ENCODE measurements around the gene SPECC1. TPM values are rescaled to one million over a fixed set of nuclear protein-coding genes. Genes with fewer than 3 reads are reported as not detected.
"Not testable (repeated sequence)": the region's sequence is repeated elsewhere in the genome, so short reads cannot be mapped to it uniquely, and the experiment has no call there.

The SPECC1 gene
- total RNA-seq, 1 experiment from 2014 or later: 43.5 TPM

GRCh38 chr17:20074489-20074888 is 65.3 kb downstream of the SPECC1 start:
- TF ChIP-seq CBX3 (IDR thresholded peaks at IDR 0.05; ENCODE audit: low read depth): no peak
- TF ChIP-seq EZH2 (IDR thresholded peaks at IDR 0.05): no peak
- TF ChIP-seq ZBTB33 (IDR thresholded peaks at IDR 0.05; ENCODE audit: extremely low read depth, insufficient replicate concordance, low read length): no peak
- TF ChIP-seq ZFX (IDR thresholded peaks at IDR 0.05): no peak
- TF ChIP-seq POLR2AphosphoS5 (IDR thresholded peaks at IDR 0.05; ENCODE audit: low read depth, low read length): no peak
- no peak for TF ChIP-seq TCF7L2 (IDR thresholded peaks at IDR 0.05; ENCODE audit: borderline replicate concordance, extremely low read depth, insufficient read depth, insufficient read length)
- TF ChIP-seq SP1 (IDR thresholded peaks at IDR 0.05; ENCODE audit: low read depth): no peak
- no peak for TF ChIP-seq JUND (IDR thresholded peaks at IDR 0.05)
- no peak for TF ChIP-seq YY1 (IDR thresholded peaks at IDR 0.05; ENCODE audit: extremely low read depth, insufficient replicate concordance, low read depth, low read length)
- no peak for TF ChIP-seq EZH2phosphoT487 (IDR thresholded peaks at IDR 0.05; ENCODE audit: borderline replicate concordance)
- no TSS peak for BruUV-seq (replicated peaks)

GRCh38 chr17:20076137-20076536 is 67.0 kb downstream of the SPECC1 start:
- RAD21 ChIA-PET (ENCODE audit: low non-redundant PET in 1 of 2, low total read pairs in 2 of 2, uncharacterized antibody in 2 of 2, unreplicated experiment in 2 of 2); H3K9ac ChIP-seq (ENCODE audit: low read length); CTCF ChIA-PET; H3K4me1 ChIP-seq (ENCODE audit: control insufficient read depth in 1 of 2, insufficient read depth in 2 of 2, low read length in 2 of 2); H3K9me3 ChIP-seq (ENCODE audit: control insufficient read depth in 1 of 2, insufficient read depth in 1 of 2, low read depth in 1 of 2, low read length in 2 of 2); H3K36me3 ChIP-seq (ENCODE audit: control insufficient read depth in 1 of 2, insufficient read depth in 2 of 2, low read length in 2 of 2); H3K79me2 ChIP-seq (ENCODE audit: insufficient read depth, low read length); BruUV-seq (replicated peaks); ATAC-seq; H3K27ac ChIP-seq (ENCODE audit: low read depth, low read length); H3K4me2 ChIP-seq (ENCODE audit: low read length); H3K4me3 ChIP-seq (replicated peaks in 1 of 2; ENCODE audit: low read depth in 1 of 2, low read length in 2 of 2); DNase-seq (ENCODE audit: low read depth, low spot score); H2AFZ ChIP-seq (ENCODE audit: low read depth, low read length, poor library complexity, severe bottlenecking); H4K20me1 ChIP-seq (ENCODE audit: insufficient read depth); intact Hi-C loops (cut with micrococcal nuclease); H3K27me3 ChIP-seq (ENCODE audit: insufficient read depth, low read length); H3K9me2 ChIP-seq (ENCODE audit: insufficient read depth): not testable (repeated sequence)
- POLR2A ChIA-PET: interaction anchor here (1.2 kb wide), 1 partner anchor 13 kb away, joined by 3 read pairs; no protein-coding TSS in a partner anchor

More at GRCh38 chr17:20074489-20074888, 65.3 kb downstream of the SPECC1 start:
- Histone ChIP-seq H3K9ac (ENCODE audit: low read length) (no peak overlapping the region), H3K4me1 (ENCODE audit: control insufficient read depth in 1 of 2, insufficient read depth in 2 of 2, low read length in 2 of 2) (no peaks in the 10 kb centered on the region), H2AFZ (ENCODE audit: low read depth, low read length, poor library complexity, severe bottlenecking) (no peak overlapping the region), H3K4me2 (ENCODE audit: low read length) (no peak overlapping the region), H3K79me2 (ENCODE audit: insufficient read depth, low read length) (no peaks in the 10 kb centered on the region), H3K9me3 (ENCODE audit: control insufficient read depth in 1 of 2, insufficient read depth in 1 of 2, low read depth in 1 of 2, low read length in 2 of 2) (no peaks in the 10 kb centered on the region), H3K27ac (ENCODE audit: low read depth, low read length) (no peak overlapping the region), H3K9me2 (ENCODE audit: insufficient read depth) (no peaks in the 10 kb centered on the region; the same call in 1 of the 2 replicates), H3K36me3 (ENCODE audit: control insufficient read depth in 1 of 2, insufficient read depth in 2 of 2, low read length in 2 of 2) (no peaks in the 10 kb centered on the region), H4K20me1 (ENCODE audit: insufficient read depth) (no peaks in the 10 kb centered on the region), H3K27me3 (ENCODE audit: insufficient read depth, low read length) (no peaks in the 10 kb centered on the region), H3K4me3 (replicated peaks in 1 of 2; ENCODE audit: low read depth in 1 of 2, low read length in 2 of 2) (no peak overlapping the region)
- RAD21 ChIA-PET (ENCODE audit: low non-redundant PET in 1 of 2, low total read pairs in 2 of 2, uncharacterized antibody in 2 of 2, unreplicated experiment in 2 of 2): no interaction called here
- DNase-seq (ENCODE audit: low read depth, low spot score): no peak
- ATAC-seq: no peak
- CTCF ChIA-PET: interaction anchor here (1.3 kb wide), 1 partner anchor 21 kb away, joined by 3 read pairs; no protein-coding TSS in a partner anchor
- intact Hi-C loops (cut with micrococcal nuclease): no loop called here
- POLR2A ChIA-PET: interaction anchor here (1.3 kb wide), 1 partner anchor 15 kb away, joined by 3 read pairs; no protein-coding TSS in a partner anchor

Measured in HCT116 (cell line).